ENCODE data around the gene LRRFIP1.

Gene LRRFIP1

GRCh38 chr2:237618449-237618848, 8.9 kb upstream of the LRRFIP1 start:
- DNase-seq = no peak
- TF ChIP-seq POLR2A (IDR thresholded peaks at IDR 0.05; ENCODE audit: low read length) = no peak
- no peak for TF ChIP-seq GATA1 (IDR thresholded peaks at IDR 0.05; ENCODE audit: low read depth, low read length)

GRCh38 chr2:237623428-237624403, 3.7 kb upstream of the LRRFIP1 start:
- no peak for DNase-seq
- TF ChIP-seq POLR2A (IDR thresholded peaks at IDR 0.05; ENCODE audit: low read length) (no peak), GATA1 (IDR thresholded peaks at IDR 0.05; ENCODE audit: low read depth, low read length) (no peak)

GRCh38 chr2:237624565-237624964, 2.8 kb upstream of the LRRFIP1 start:
- TF ChIP-seq GATA1 (IDR thresholded peaks at IDR 0.05; ENCODE audit: low read depth, low read length) (no peak), POLR2A (IDR thresholded peaks at IDR 0.05; ENCODE audit: low read length) (no peak)
- no peak for DNase-seq

- DNase-seq = no peak
- TF ChIP-seq POLR2A (IDR thresholded peaks at IDR 0.05; ENCODE audit: low read length) (no peak), GATA1 (IDR thresholded peaks at IDR 0.05; ENCODE audit: low read depth, low read length) (no peak)
Observed at GRCh38 chr2:237625216-237625705, 2.1 kb upstream of the LRRFIP1 start.

- DNase-seq = no peak
- TF ChIP-seq GATA1 (IDR thresholded peaks at IDR 0.05; ENCODE audit: low read depth, low read length) (no peak), POLR2A (IDR thresholded peaks at IDR 0.05; ENCODE audit: low read length) (no peak)
Observed at GRCh38 chr2:237625777-237626176, 1.6 kb upstream of the LRRFIP1 start.

- TF ChIP-seq POLR2A (IDR thresholded peaks at IDR 0.05; ENCODE audit: low read length) (no peak), GATA1 (IDR thresholded peaks at IDR 0.05; ENCODE audit: low read depth, low read length) (no peak)
Observed at GRCh38 chr2:237626813-237627440, 460 bp upstream of the LRRFIP1 start.

GRCh38 chr2:237628247-237629187, 1.1 kb downstream of the LRRFIP1 start:
- no peak for DNase-seq
- TF ChIP-seq GATA1 (IDR thresholded peaks at IDR 0.05; ENCODE audit: low read depth, low read length) (no peak), POLR2A (IDR thresholded peaks at IDR 0.05; ENCODE audit: low read length) (no peak)

More at GRCh38 chr2:237626813-237627440, 460 bp upstream of the LRRFIP1 start:
- no peak for DNase-seq

- DNase-seq = no peak
- no peak for TF ChIP-seq POLR2A (IDR thresholded peaks at IDR 0.05; ENCODE audit: low read length)
- no peak for TF ChIP-seq GATA1 (IDR thresholded peaks at IDR 0.05; ENCODE audit: low read depth, low read length)
Observed at GRCh38 chr2:237629188-237629534, 1.8 kb downstream of the LRRFIP1 start.

GRCh38 chr2:237629739-237630138, 2.4 kb downstream of the LRRFIP1 start:
- DNase-seq = no peak
- TF ChIP-seq GATA1 (IDR thresholded peaks at IDR 0.05; ENCODE audit: low read depth, low read length) (no peak), POLR2A (IDR thresholded peaks at IDR 0.05; ENCODE audit: low read length) (no peak)

GRCh38 chr2:237630216-237631000, 3.0 kb downstream of the LRRFIP1 start:
- TF ChIP-seq GATA1 (IDR thresholded peaks at IDR 0.05; ENCODE audit: low read depth, low read length) = no peak
- no peak for TF ChIP-seq POLR2A (IDR thresholded peaks at IDR 0.05; ENCODE audit: low read length)
- no peak for DNase-seq

GRCh38 chr2:237631007-237631785, 3.8 kb downstream of the LRRFIP1 start:
- TF ChIP-seq POLR2A (IDR thresholded peaks at IDR 0.05; ENCODE audit: low read length) (no peak), GATA1 (IDR thresholded peaks at IDR 0.05; ENCODE audit: low read depth, low read length) (no peak)
- DNase-seq = no peak
